SK-N-SH treated with all-trans-retinoic acid at 6 μM for 48 hours (cell line): ENCODE results near the gene HRK.
"Not testable (repeated sequence)": the region's sequence is repeated elsewhere in the genome, so short reads cannot be mapped to it uniquely, and the experiment has no call there.

Source experiments
- ATAC-seq: fragments of 200-7000 bp; cut with Tn5 transposase; 3 replicates; pipeline ENCODE4 v1.9.1; 2020; ENCODE audit warnings: mild to moderate bottlenecking, moderate library complexity
- ESRRG ChIP-seq: fragments of 250-450 bp; sonication (Bioruptor Pico); IDR thresholded peaks from 2 replicates; pipeline ENCODE4 v1.6.1; 2021; ENCODE audit warnings: mild to moderate bottlenecking
- GLIS3 ChIP-seq: fragments of 250-450 bp; sonication (Bioruptor Pico); IDR thresholded peaks from 2 replicates; pipeline ENCODE4 v1.5.0; 2020; ENCODE audit warnings: mild to moderate bottlenecking, moderate library complexity
- ISL1 ChIP-seq: fragments of 250-450 bp; sonication (Bioruptor Pico); IDR thresholded peaks from 2 replicates; pipeline ENCODE4 v2.1.2; 2022; ENCODE audit warnings: mild to moderate bottlenecking, moderate library complexity
- PPARA ChIP-seq: fragments of 250-450 bp; sonication (Bioruptor Pico); IDR thresholded peaks from 2 replicates; pipeline ENCODE4 v1.5.0; 2020; ENCODE audit warnings: mild to moderate bottlenecking, borderline replicate concordance
- SNAI2 ChIP-seq: fragments of 250-450 bp; sonication (Bioruptor Pico); IDR thresholded peaks from 2 replicates; pipeline ENCODE4 v1.5.0; 2020; ENCODE audit warnings: mild to moderate bottlenecking, moderate library complexity
- TOX ChIP-seq: fragments of 250-450 bp; sonication (Bioruptor Pico); IDR thresholded peaks from 2 replicates; pipeline ENCODE4 v1.8.0; 2021; ENCODE audit warnings: mild to moderate bottlenecking, moderate library complexity, borderline replicate concordance
- ZC3H10 ChIP-seq: fragments of 250-450 bp; sonication (Bioruptor Pico); IDR thresholded peaks from 2 replicates; pipeline ENCODE4 v1.5.1; 2021; ENCODE audit warnings: mild to moderate bottlenecking, moderate library complexity
- ZNF565 ChIP-seq: fragments of 450-650 bp; formaldehyde crosslinking; conservative IDR thresholded peaks from 2 replicates; pipeline ENCODE4 v1.5.0; 2020; ENCODE audit warnings: low read depth, mild to moderate bottlenecking, moderate library complexity
- ZNF70 ChIP-seq: fragments of 450-650 bp; formaldehyde crosslinking; IDR thresholded peaks from 2 replicates; pipeline ENCODE4 v1.5.0; 2020; ENCODE audit warnings: mild to moderate bottlenecking, moderate library complexity
- ZNF8 ChIP-seq: fragments of 450-650 bp; formaldehyde crosslinking; IDR thresholded peaks from 2 replicates; pipeline ENCODE4 v1.5.0; 2020; ENCODE audit warnings: mild to moderate bottlenecking, moderate library complexity
- TF ChIP-seq, protein P1 (sequence below): fragments of 250-450 bp; sonication (Bioruptor Pico); IDR thresholded peaks from 2 replicates; pipeline ENCODE4 v1.5.1; 2020; ENCODE audit warnings: low read depth, mild to moderate bottlenecking, moderate library complexity
- TF ChIP-seq, protein P2 (sequence below): fragments of 250-450 bp; sonication (Bioruptor Pico); IDR thresholded peaks from 2 replicates; pipeline ENCODE4 v1.5.0; 2020; ENCODE audit warnings: mild to moderate bottlenecking, moderate library complexity
- TF ChIP-seq, protein P3 (sequence below): fragments of 250-450 bp; sonication (Bioruptor Pico); IDR thresholded peaks from 2 replicates; pipeline ENCODE4 v1.8.0; 2021; ENCODE audit warnings: low read depth, mild to moderate bottlenecking, moderate library complexity, borderline replicate concordance
- TF ChIP-seq, protein P4 (sequence below): fragments of 250-450 bp; sonication (Bioruptor Pico); IDR thresholded peaks from 2 replicates; pipeline ENCODE4 v1.5.1; 2021; ENCODE audit warnings: mild to moderate bottlenecking, moderate library complexity
- TF ChIP-seq, protein P5 (sequence below): fragments of 250-450 bp; sonication (Bioruptor Pico); IDR thresholded peaks from 2 replicates; pipeline ENCODE4 v1.8.0; 2020; ENCODE audit warnings: mild to moderate bottlenecking, moderate library complexity, borderline replicate concordance

The HRK gene

DNA sequence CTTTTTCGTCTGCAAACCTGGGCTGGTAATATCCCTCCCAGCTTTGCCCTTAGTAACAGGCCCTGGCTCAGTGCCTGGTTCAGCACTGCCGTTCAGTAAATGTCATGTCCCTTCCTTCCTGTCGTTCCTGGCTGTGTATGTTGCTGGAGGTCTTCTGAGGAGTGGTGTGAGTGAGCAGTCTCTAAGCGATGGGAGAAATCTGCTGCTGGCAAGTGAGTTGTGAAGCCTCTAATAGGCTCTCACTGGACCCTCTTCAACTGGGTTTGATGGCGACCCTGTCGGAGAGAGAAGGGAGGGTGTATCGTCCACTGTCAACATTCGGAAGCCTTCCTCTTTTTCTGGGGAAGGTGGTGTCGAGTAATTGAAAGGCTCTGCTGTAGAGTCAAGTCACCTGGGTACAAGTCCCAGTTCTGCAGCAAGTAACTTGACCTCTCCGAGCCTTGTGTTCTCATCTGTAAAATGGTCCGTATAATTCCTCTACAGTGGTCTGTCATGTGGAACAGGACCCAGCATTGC lies 62.8 kb downstream of the HRK start:
- TF ChIP-seq ZNF70, result peak; percentile 33; the same call in 1 of the 2 replicates
- TF ChIP-seq, protein P1, sequence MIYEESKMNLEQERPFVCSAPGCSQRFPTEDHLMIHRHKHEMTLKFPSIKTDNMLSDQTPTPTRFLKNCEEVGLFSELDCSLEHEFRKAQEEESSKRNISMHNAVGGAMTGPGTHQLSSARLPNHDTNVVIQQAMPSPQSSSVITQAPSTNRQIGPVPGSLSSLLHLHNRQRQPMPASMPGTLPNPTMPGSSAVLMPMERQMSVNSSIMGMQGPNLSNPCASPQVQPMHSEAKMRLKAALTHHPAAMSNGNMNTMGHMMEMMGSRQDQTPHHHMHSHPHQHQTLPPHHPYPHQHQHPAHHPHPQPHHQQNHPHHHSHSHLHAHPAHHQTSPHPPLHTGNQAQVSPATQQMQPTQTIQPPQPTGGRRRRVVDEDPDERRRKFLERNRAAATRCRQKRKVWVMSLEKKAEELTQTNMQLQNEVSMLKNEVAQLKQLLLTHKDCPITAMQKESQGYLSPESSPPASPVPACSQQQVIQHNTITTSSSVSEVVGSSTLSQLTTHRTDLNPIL (CRISPR knock-in tag), result no peak
- ATAC-seq, result no peak

DNA sequence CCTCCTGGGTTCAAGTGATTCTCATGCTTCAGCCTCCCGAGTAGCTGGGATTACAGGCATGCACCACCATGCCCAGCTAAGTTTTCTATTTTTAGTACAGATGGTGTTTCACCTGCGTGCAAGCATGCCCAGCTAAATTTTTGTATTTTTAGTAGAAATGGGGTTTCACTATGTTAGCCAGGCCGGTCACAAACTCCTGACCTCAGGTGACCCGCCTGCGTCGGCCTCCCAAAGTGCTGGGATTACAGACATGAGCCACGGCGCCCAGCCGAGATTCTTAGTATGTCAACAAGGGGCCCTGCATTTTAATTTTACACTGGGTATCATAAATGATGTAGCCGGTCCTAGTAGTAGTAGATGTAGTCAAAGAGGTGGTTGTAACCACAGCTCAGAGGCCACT lies 66.5 kb downstream of the HRK start:
- ATAC-seq, result not testable (repeated sequence)

DNA sequence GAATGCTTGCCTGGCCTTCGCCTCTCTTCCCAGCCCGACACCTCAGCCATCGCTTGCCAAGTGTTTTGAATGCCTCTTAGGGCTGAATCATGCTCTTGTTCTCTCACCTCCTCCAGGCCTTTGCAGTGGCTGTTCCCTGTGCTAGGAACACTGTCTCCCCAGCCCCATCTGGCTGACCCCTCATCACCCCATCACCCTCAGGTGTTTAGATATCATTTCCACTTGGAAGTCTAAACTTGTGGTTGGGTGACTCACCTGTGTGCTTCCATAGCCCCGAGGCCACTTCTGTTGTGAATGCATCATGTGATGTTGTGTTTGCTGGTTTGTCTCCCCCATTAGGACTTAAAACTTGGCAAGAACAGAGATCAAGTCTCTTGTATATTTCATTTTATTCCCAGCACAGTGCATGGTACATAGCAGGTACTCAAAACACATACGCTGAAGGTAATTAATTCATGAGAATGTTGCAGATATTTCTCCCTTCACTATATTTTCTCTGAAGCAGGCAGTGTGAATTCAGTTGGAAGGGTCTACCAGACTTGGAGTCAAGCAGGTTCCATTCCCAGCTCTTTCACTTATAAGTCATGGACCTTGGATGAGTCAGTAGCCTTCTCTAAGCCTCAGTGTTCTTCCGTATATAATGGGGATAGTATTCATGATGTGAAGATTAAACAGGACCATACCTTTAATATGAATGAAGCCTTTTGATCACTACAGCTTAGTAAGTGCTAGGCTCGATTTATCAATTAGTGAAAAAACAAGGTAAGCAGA lies 67.8 kb downstream of the HRK start:
- no peak for ATAC-seq
- TF ChIP-seq ISL1 (no peak), SNAI2 (no peak), PPARA (CRISPR knock-in tag) (no peak), ESRRG (CRISPR knock-in tag) (no peak), ZNF70 (no peak), ZNF565 (CRISPR knock-in tag) (no peak), ZNF8 (no peak), GLIS3 (CRISPR knock-in tag) (no peak)
- TF ChIP-seq, protein P2, sequence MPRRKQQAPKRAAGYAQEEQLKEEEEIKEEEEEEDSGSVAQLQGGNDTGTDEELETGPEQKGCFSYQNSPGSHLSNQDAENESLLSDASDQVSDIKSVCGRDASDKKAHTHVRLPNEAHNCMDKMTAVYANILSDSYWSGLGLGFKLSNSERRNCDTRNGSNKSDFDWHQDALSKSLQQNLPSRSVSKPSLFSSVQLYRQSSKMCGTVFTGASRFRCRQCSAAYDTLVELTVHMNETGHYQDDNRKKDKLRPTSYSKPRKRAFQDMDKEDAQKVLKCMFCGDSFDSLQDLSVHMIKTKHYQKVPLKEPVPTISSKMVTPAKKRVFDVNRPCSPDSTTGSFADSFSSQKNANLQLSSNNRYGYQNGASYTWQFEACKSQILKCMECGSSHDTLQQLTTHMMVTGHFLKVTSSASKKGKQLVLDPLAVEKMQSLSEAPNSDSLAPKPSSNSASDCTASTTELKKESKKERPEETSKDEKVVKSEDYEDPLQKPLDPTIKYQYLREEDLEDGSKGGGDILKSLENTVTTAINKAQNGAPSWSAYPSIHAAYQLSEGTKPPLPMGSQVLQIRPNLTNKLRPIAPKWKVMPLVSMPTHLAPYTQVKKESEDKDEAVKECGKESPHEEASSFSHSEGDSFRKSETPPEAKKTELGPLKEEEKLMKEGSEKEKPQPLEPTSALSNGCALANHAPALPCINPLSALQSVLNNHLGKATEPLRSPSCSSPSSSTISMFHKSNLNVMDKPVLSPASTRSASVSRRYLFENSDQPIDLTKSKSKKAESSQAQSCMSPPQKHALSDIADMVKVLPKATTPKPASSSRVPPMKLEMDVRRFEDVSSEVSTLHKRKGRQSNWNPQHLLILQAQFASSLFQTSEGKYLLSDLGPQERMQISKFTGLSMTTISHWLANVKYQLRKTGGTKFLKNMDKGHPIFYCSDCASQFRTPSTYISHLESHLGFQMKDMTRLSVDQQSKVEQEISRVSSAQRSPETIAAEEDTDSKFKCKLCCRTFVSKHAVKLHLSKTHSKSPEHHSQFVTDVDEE (CRISPR knock-in tag), result no peak
- TF ChIP-seq, all 23 proteins: peak for 0

DNA sequence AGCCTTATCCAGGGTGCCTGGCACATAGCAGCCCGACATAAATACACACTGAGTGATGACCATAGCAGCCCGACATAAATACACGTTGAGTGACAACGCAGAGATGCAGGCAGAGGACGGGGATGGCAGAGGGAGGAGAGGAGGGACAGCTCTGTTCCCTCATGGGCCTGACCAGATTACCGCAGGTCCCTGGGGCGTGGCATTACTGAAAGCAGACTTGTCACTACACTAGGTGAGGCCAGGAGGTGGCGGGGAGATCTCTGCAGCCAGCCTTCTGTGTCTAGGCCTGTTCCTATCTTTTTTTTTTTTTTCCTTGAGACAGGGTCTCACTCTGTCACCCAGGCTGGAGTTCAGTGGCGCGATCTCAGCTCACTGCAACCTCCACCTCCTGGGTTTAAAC lies 69.0 kb downstream of the HRK start:
- ATAC-seq, result no peak
- no peak for TF ChIP-seq ZNF8
- TF ChIP-seq, protein P2 (CRISPR knock-in tag), result no peak
- TF ChIP-seq ZC3H10 (CRISPR knock-in tag), result no peak
- TF ChIP-seq, protein P3, sequence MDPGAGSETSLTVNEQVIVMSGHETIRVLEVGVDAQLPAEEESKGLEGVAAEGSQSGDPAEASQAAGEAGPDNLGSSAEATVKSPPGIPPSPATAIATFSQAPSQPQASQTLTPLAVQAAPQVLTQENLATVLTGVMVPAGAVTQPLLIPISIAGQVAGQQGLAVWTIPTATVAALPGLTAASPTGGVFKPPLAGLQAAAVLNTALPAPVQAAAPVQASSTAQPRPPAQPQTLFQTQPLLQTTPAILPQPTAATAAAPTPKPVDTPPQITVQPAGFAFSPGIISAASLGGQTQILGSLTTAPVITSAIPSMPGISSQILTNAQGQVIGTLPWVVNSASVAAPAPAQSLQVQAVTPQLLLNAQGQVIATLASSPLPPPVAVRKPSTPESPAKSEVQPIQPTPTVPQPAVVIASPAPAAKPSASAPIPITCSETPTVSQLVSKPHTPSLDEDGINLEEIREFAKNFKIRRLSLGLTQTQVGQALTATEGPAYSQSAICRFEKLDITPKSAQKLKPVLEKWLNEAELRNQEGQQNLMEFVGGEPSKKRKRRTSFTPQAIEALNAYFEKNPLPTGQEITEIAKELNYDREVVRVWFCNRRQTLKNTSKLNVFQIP (CRISPR knock-in tag), result no peak
- no peak for TF ChIP-seq TOX (CRISPR knock-in tag)

DNA sequence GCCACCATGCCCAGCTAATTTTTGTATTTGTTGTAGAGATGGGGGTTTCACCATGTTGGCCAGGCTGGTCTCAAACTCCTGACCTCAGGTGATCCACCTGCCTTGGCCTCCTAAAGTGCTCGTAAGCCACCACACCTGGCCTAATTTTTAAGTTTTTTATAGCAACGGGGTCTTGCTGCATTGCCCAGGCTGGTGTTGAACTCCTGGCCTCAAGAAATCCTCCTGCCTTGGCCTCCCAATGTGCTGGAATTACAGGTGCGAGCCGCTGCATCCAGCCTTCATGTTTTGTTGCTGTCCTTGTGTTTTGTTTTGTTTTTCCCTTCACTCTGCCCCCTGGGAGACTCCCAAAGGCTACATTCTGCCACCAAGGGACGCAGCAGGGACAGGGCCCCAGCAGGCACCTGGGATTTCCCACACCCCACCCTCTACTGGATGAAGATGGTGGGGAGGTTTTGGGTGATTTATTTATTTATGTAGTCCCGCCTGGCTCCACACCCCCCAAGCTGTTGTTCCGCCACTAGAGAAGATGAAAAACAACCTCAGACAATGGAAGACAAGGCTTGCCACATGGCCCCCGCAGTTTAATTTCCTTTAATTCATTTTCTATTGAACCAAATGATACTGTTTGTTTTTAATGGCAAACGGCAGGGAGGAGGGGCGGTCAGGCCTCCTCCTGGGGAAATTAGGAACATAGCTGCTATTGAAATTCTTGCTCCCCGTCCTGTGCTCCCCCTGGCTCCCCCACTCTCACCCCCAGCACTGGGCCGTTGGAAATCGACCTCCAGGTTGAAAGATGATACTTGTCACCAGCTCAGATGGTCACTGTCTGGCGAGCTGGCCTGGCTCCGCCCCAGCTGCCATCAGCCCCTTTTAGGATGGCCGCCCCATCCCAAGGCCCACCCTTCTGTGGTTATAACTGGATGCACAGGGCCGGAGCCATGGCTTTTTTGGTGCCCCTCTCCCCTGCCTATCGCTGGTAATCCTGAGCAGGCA lies 72.8 kb downstream of the HRK start:
- ATAC-seq, result no peak
- TF ChIP-seq GLIS3 (CRISPR knock-in tag) (no peak), PPARA (CRISPR knock-in tag) (no peak), ISL1 (no peak), TOX (CRISPR knock-in tag) (no peak)
- TF ChIP-seq, protein P2 (CRISPR knock-in tag), result no peak
- TF ChIP-seq, protein P4, sequence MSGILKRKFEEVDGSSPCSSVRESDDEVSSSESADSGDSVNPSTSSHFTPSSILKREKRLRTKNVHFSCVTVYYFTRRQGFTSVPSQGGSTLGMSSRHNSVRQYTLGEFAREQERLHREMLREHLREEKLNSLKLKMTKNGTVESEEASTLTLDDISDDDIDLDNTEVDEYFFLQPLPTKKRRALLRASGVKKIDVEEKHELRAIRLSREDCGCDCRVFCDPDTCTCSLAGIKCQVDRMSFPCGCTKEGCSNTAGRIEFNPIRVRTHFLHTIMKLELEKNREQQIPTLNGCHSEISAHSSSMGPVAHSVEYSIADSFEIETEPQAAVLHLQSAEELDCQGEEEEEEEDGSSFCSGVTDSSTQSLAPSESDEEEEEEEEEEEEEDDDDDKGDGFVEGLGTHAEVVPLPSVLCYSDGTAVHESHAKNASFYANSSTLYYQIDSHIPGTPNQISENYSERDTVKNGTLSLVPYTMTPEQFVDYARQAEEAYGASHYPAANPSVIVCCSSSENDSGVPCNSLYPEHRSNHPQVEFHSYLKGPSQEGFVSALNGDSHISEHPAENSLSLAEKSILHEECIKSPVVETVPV (CRISPR knock-in tag), result no peak
- TF ChIP-seq, protein P5, sequence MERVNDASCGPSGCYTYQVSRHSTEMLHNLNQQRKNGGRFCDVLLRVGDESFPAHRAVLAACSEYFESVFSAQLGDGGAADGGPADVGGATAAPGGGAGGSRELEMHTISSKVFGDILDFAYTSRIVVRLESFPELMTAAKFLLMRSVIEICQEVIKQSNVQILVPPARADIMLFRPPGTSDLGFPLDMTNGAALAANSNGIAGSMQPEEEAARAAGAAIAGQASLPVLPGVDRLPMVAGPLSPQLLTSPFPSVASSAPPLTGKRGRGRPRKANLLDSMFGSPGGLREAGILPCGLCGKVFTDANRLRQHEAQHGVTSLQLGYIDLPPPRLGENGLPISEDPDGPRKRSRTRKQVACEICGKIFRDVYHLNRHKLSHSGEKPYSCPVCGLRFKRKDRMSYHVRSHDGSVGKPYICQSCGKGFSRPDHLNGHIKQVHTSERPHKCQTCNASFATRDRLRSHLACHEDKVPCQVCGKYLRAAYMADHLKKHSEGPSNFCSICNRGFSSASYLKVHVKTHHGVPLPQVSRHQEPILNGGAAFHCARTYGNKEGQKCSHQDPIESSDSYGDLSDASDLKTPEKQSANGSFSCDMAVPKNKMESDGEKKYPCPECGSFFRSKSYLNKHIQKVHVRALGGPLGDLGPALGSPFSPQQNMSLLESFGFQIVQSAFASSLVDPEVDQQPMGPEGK (CRISPR knock-in tag), result no peak
